8988T (cell line): ENCODE results near the gene HDAC7.

Experiments
- DNase-seq: peaks from one replicate; pipeline ENCODE4 v3.0.0; 2011

Gene HDAC7

DNA sequence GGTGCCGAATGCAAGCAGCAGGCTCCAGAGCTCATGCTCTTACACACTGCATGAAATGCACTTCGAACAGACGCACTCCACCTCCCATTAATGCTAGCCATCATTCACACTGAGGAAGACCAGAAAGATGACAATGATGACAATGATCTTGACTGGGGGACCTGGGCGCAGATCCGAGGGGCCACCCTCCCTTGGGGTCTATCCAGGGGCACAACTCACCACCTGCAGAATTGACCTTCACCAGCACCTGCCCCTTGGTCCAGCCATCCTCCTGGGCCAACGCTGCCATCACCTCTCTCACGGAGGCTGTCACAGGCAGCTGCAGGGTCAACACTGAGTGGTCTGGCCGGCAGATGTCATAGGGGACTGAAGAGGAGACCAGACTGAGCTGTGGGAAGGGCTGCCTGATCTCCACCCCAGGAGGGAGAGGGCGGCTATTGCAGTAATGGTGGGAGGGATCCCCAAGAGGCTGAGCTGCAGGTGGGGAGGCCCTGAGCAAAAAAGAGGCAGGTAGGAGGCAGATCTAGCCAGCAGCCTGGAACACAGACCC lies 76.3 kb downstream of the HDAC7 start:
- DNase-seq, result no peak

DNA sequence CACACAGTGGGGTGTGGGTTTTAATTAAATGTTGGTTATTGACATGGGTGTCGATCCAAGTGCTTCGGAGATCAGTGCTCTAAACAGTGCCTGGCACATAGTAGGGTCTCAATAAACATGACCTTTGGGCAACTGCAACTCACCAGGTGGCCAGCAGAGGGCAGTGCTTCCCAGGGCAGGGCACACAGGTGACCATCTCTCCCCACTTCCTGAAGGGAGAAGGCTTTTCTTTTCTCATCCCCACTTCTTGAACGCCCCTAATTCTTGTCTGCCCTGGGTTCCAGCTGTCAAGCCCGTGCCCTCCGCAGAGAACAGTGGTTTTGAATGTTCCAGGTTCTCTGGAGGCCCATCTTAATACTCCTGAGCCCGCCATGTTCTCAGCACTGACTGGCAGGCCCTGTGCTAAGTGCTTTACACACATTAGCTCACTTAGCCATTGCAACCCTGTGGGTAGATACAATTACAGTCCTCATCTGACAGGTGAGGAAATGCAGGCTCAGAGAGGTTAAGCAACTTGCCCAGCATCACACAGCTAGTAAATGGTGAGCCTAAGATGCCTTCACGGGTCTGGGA lies 77.4 kb downstream of the HDAC7 start:
- no peak for DNase-seq

DNA sequence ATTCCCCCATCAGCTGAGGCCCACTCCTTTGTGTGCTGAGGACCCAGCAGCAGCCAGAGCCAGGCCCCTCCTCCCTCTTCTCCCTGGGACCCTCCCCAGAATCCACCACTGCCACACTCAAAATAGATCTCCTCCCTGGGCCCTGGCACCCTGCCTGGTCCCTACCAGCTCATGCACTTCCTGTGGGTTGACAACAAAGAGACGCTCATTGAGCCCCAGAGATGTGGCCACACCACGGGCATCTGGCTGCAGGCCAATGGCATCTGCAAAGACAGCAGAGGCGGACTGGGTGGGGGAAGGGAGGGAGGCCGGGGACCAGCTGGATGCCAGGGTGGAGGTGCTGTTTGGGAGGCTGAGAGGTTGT lies 78.4 kb downstream of the HDAC7 start:
- no peak for DNase-seq

DNA sequence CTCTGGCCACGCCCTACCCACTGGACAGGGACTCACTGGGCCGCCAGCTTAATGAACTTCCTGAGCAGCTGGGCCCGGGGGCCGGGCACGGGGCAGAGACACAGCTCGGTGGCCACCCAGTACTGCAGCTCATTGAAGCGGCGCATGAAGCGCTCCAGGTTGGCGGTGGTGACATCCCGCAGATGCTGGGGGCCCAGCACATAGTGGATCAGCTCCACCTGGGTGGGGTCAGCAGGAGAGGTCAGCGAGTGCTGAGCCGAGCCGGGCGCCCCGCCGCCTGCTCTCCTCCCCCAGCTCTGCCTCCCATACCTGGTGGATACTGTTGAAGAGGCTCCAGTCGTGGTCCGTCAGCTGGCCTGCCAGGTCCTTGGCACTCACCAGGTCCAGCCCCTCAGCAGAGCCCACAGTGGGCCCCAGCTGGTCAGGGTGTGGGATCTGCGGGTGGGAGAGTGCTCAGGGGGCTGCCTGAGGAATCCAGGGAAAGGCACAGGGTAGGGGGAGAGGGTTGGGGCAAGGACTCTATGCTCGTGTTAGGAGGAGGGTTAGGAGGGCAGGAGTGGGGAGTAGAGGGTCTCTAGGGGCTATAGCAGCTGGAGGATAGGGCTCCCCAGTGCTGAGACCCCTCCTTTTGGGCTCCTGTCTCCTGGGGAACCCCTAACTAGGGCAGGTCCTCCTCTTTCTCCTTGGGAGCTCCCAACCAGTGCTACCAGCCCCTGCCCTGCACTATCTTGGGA lies 78.9 kb downstream of the HDAC7 start:
- no peak for DNase-seq

DNA sequence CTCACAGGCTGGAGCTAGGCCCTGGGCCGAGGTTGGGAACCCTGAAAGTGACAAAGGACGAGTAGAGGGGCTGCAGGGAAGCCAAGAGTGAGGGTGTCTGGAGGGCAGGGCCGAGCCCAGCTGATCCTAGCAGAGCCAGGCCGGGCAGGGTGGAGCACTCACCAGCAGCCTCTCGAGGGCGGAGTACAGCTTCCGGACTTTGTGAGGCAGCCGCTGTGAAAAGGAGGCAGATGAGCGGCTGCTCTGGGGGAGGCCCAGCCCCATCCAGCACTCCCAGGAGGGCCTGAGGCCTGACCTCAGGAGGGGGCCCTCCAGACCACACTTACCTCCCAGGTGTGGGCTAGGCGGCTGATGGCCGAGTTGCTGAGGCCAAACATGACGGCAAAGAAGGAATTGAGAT lies 79.7 kb downstream of the HDAC7 start:
- DNase-seq, result no peak

DNA sequence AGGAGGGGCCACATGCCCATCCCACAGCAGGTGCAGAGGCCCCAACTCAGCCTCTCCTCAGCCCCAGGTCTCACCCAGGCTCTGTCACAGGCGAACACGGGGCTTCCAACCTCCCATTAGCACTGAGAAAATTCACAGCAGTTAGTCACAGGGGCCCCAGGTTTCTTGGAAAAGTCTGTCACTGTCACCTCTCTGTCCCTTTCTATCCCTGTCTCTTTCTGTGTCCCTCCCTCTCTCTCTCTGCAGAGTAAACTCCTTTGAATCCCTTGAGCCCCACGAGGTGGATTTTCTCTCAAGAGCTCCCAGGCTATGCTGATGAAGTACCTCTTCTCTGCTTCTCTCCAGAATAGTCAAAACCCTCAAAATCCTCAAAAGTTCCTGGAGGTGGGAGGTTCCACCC lies 80.4 kb downstream of the HDAC7 start:
- no peak for DNase-seq

DNA sequence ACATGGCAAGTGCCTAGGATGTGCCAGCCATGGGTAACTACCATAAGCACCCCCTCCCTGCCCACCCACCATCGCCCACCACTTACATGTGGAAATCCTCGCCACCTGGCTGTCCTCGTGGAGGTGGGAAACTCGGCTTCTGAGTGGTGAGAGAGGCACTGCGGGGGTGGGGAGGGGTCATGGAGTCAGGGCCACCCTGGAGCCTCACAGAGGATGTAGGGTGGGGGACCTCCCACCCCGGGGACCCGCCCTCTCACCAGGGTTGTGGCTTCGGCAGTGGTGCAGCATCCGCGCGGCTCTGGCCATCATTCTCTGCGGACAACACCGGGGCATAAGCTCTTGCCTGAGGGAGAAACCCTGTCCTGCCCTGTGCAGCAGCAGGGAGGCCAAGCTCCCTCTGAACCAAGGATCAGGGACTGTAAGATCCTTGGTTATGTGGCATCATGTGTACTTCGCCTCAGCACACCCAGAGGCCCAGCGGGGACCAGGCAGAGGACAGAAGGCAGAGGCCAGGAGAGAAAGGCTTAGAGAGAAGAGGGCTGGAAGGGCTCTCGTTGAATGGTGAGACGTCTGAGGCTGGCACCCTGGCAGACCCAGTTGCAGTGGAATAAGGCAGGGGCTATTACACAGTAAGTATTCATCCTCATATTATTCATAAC lies 81.6 kb downstream of the HDAC7 start:
- DNase-seq, result no peak

DNA sequence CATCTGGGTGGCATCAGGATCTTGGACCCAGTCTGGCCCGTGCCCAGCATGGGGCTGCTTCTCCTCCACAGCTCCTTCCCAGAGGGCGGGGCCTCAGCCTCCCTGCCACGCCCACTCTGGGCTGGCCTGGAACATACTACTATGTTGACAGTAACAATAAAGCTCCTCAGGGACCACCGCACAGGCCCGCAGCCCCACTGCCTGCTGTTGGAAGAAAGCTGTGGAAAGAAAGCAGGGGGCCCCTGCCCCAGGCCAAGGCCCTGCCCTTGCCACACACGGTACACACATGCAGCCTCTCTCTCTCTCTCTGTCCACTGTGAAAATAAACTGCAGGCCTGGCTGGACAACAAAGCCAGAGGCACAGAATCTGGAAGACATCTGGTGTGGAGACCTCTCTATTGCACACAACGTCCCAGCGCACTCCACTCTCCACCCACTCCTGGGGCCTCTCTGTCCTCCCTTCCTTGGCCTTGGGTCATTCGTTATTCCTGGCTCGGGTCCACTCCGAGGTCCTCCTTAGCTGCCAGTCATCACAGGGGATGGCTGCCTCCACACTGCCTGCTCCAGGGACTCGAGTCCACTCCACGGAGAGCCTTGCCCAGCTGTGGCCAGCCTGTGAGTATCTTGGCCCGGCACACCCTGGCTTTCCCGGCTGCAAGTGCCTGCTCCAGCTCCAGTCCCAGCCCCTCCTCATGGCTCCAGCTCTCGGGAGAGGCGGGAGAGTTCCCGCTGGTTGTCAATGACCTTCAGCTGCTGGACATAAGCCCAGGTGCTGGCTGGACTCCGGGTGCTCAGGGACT lies 82.6 kb downstream of the HDAC7 start:
- no peak for DNase-seq

DNA sequence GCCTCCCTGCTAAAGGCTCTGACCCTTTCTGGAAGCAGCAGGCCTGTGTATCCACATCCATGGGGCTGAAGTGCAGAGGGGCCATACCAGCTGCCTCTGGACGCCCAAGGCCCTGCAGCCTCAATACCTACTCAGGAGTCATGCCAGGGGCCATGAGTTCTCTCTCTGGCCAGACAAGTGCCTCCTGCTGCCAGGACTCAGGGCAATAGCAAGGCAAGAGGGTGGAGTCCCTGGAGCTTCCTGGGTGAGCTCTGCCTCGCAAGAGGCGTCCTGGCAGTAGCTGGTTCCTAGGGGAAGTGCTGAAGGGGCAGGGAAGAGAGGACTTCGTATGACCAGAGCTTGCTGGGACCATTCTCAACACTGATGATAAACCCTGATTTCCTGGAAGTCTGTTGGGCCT lies 83.5 kb downstream of the HDAC7 start:
- no peak for DNase-seq

DNA sequence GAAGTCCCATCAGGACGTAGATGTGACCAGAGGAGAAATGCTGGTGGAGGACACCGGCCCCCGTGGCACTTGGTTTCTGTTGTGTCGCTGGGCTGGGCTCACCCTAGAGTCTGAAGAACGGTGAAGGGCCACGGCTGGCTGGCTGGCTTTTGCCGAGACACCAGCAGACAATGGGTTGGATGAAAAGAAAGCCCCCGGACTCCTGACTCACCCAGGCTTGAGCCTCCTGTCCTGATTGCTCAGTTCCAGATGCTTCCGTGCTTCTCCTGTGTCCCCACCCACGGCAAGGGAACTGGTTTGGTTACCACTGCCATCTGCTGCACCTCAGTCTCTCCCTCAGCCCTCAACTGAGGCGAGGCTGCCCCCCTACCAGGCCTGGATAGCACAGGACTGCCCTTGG lies 84.1 kb downstream of the HDAC7 start:
- DNase-seq, result no peak

DNA sequence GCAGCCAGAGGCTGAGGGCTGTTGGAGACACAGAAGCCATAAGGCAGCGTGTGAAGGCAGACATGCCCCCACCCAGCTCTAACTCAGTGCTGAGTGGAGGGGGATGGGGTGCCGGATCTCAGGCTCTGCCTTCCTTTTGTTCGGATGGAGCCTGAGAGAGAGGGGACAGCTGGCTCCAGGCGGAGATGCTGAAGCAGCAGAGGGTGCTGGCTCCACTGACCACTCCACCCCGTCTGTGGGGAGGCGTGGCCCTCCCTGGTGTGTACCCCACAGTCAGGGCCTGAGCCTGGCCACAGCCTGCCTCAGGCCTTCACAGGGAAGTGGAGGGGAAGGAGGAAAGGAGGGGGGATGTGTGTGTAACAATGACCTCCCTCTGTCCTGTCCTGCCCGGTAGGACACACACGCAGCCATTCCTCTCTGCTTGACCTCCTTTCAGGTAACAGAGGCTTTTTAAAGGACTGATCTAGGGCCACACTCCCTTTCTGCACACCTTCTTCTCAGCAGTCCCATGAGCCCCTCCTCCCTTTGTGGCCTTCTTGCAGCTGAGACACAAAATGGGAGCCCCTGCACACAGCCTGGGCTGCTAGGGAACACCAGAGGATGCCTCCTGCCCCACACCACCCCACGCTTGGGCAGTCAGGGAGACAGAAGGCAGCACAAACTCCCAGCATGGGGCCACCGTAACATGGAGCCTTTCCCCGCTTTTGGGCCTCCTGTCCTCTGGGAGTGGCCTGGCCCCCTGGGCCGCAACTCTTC lies 84.8 kb downstream of the HDAC7 start:
- DNase-seq, result no peak

DNA sequence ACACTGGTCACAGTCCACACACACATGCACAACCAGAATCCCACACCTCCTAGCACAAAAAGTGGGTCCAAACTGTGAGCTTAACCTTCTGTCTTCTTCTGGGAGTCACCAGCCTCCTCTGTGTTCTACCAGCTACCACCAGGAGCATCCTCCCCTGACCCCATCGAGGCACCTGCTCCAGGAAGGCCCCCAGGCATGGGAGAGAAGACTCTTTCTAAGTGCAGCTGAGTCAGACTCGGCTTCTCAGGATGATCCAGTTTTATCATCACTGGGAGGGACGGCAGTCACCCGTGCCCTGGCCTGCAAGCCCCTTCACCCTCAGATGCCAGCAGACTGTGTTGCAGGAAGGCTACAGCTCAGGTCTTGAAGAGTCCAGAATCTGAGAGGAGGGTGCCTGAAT lies 86.6 kb downstream of the HDAC7 start:
- DNase-seq, result no peak
